Measurements from ENCODE around the gene RBM34. TPM values are rescaled to one million over a fixed set of nuclear protein-coding genes. Genes with fewer than 3 reads are reported as not detected.

The RBM34 gene
- total and polyA plus RNA-seq, 3 donors from 2014 or later = 48.0 to 62.3 (median 61.9) TPM

DNA sequence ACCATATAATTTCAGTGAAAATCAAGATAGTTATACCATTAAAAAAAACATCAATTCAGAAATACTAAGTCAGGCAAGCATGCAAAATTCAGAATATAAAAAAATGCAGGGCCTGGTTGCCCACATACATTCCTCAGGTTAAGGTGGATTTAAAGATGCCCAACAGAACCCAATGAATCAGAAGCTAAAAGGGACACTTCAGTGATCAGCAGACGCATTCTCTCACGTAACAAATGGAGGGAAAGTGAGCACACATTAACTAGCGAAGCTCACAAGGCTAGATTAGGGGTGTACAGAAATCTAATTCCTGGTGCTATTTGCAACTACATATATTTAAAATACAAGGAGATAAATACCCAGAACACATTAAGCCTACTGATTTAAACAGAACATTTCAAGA is 49.9 kb downstream of the RBM34 start:
- TF ChIP-seq CTCF (IDR thresholded peaks at IDR 0.05) = no peak
- TF ChIP-seq POLR2A (IDR thresholded peaks at IDR 0.05) = no peak
- Histone ChIP-seq H3K27me3 (no peaks in the 10 kb centered on the region), H3K36me3 (ENCODE audit: low read depth, missing control alignments) (no peaks in the 10 kb centered on the region), H3K9me3 (no peaks in the 10 kb centered on the region), H3K4me1 (no peaks in the 10 kb centered on the region), H3K27ac (no peak overlapping the region), H3K4me3 (no peak overlapping the region)
- intact Hi-C loops (cut with DNase I; ENCODE audit: low total_unique reads) = no loop called here
- DNase-seq = no peak
- 86 to 87% methylated on average over 3 of the region's 3 CpGs for WGBS, 2 donors

DNA sequence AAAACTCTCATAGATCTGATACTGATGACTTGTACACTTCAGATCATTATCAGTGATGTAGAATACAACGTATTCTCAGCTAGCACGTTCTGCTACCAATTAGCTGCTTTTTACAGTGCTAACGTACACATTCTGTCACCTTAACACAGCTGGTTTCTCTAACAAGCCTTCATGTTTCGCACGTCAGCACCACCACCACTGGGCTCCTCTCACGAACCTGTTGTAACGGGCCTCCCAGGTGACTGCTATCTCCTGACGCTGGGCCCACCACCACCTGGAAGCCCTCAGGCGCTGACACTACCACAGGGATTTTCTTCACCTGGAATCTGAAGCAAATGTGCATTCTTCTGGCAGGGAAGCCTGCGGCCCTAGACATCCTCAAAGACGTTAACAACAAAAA is 52.2 kb downstream of the RBM34 start:
- Histone ChIP-seq H3K36me3 (ENCODE audit: low read depth, missing control alignments) (no peaks in the 10 kb centered on the region), H3K4me3 (no peak overlapping the region), H3K4me1 (peaks cover 6% of the 10 kb centered on the region), H3K27me3 (no peaks in the 10 kb centered on the region), H3K9me3 (no peaks in the 10 kb centered on the region), H3K27ac (no peak overlapping the region)
- no peak for TF ChIP-seq CTCF (IDR thresholded peaks at IDR 0.05)
- no peak for TF ChIP-seq POLR2A (IDR thresholded peaks at IDR 0.05)
- no peak for DNase-seq
- intact Hi-C loops (cut with DNase I; ENCODE audit: low total_unique reads) = loop anchor here (10.0 kb wide), 1 partner anchor 216 kb away; the partner anchor contains the start of genes ARID4B and GGPS1
- WGBS, 2 donors = 90 to 92% methylated on average over 11 of the region's 11 CpGs

- DNase-seq = no peak
- intact Hi-C loops (cut with DNase I; ENCODE audit: low total_unique reads) = loop anchor here (10.0 kb wide), 1 partner anchor 217 kb away; the partner anchor contains the start of genes ARID4B and GGPS1
- no peak overlapping the region for H3K27ac ChIP-seq
- H3K36me3 ChIP-seq (ENCODE audit: low read depth, missing control alignments) = no peaks in the 10 kb centered on the region
- no peaks in the 10 kb centered on the region for H3K27me3 ChIP-seq
- no peaks in the 10 kb centered on the region for H3K9me3 ChIP-seq
- H3K4me1 ChIP-seq = peaks cover 6% of the 10 kb centered on the region
- no peak overlapping the region for H3K4me3 ChIP-seq
- WGBS, 2 donors = 89 to 100% methylated on average over 1 of the region's 1 CpG
- no peak for TF ChIP-seq CTCF (IDR thresholded peaks at IDR 0.05)
- TF ChIP-seq POLR2A (IDR thresholded peaks at IDR 0.05) = no peak
Measured at GRCh38 chr1:235108185-235108593, 52.9 kb downstream of the RBM34 start.

- Histone ChIP-seq H3K4me1 (peaks cover 6% of the 10 kb centered on the region), H3K27me3 (no peaks in the 10 kb centered on the region), H3K4me3 (no peak overlapping the region), H3K36me3 (ENCODE audit: low read depth, missing control alignments) (no peaks in the 10 kb centered on the region), H3K9me3 (no peaks in the 10 kb centered on the region), H3K27ac (no peak overlapping the region)
- DNase-seq = no peak
- WGBS, 2 donors = 90 to 91% methylated on average over 16 of the region's 16 CpGs
- TF ChIP-seq CTCF (IDR thresholded peaks at IDR 0.05) = no peak
- no peak for TF ChIP-seq POLR2A (IDR thresholded peaks at IDR 0.05)
- intact Hi-C loops (cut with DNase I; ENCODE audit: low total_unique reads) = loop anchor here (10.0 kb wide), 1 partner anchor 217 kb away; the partner anchor contains the start of genes ARID4B and GGPS1
Measured at GRCh38 chr1:235107368-235108184, 53.5 kb downstream of the RBM34 start.

Data from testis (tissue), 3 donors.